ENCODE data around the gene TRIO.

TRIO gene

GRCh38 chr5:14242871-14243383 is 99.8 kb downstream of the TRIO start:
- H3K36me3 ChIP-seq (replicated peaks; ENCODE audit: insufficient read depth, low read length), result no peaks in the 10 kb centered on the region
- H2AFZ ChIP-seq (ENCODE audit: low read length), result no peak overlapping the region
- no peaks in the 10 kb centered on the region for H3K4me1 ChIP-seq (ENCODE audit: low read length)
- DNase-seq, result no peak
- no peaks in the 10 kb centered on the region for H3F3A ChIP-seq (ENCODE audit: insufficient read depth, low read length)
- H4K20me1 ChIP-seq (ENCODE audit: insufficient read depth, low read length), result no peaks in the 10 kb centered on the region; the same call in 1 of the 2 replicates
- H3K4me2 ChIP-seq (ENCODE audit: low read depth, low read length), result no peak overlapping the region
- H3K9ac ChIP-seq (ENCODE audit: low read length), result no peak overlapping the region
- TF ChIP-seq CTCF (IDR thresholded peaks at IDR 0.05; ENCODE audit: low read length), result no peak
- H3K27ac ChIP-seq (ENCODE audit: low read length), result no peak overlapping the region
- no peaks in the 10 kb centered on the region for H3K27me3 ChIP-seq (replicated peaks; ENCODE audit: insufficient read depth, low read length)
- no peak overlapping the region for H3K4me3 ChIP-seq (ENCODE audit: low read length)
- peaks cover 56% of the 10 kb centered on the region for H3K79me2 ChIP-seq (ENCODE audit: low read length)
- H3K9me2 ChIP-seq (replicated peaks; ENCODE audit: insufficient read depth, low read length), result no peaks in the 10 kb centered on the region
- no peaks in the 10 kb centered on the region for H3K9me3 ChIP-seq (replicated peaks; ENCODE audit: insufficient read depth, low read length)

DNA sequence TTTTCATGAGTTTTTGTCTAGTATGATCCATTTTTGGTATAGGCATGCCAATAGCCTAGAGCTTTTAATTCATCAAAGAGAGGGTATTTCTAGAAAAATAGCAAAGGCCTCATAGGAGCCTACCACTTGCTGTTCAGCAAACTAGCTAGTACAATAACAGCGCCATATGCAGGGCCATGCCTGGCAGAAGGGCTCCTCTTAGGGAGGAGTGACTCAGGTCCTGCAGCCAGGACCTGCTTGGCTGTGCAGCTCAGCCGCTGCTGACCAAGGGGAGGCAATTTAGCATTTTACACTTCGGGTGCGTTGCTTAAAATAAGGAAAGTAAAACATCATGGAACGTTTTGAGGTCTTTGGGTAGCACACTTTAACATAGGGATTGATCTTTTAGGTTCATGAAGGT is 100.6 kb downstream of the TRIO start:
- Histone ChIP-seq H3K9me3 (replicated peaks; ENCODE audit: insufficient read depth, low read length) (no peaks in the 10 kb centered on the region), H3K4me3 (ENCODE audit: low read length) (no peak overlapping the region), H3K4me2 (ENCODE audit: low read depth, low read length) (no peak overlapping the region), H3K4me1 (ENCODE audit: low read length) (no peaks in the 10 kb centered on the region), H3K36me3 (replicated peaks; ENCODE audit: insufficient read depth, low read length) (no peaks in the 10 kb centered on the region), H3K79me2 (ENCODE audit: low read length) (peaks cover 56% of the 10 kb centered on the region), H3K27ac (ENCODE audit: low read length) (no peak overlapping the region), H4K20me1 (ENCODE audit: insufficient read depth, low read length) (no peaks in the 10 kb centered on the region; the same call in 1 of the 2 replicates), H3K9me2 (replicated peaks; ENCODE audit: insufficient read depth, low read length) (no peaks in the 10 kb centered on the region), H3K9ac (ENCODE audit: low read length) (no peak overlapping the region), H2AFZ (ENCODE audit: low read length) (no peak overlapping the region), H3K27me3 (replicated peaks; ENCODE audit: insufficient read depth, low read length) (no peaks in the 10 kb centered on the region), H3F3A (ENCODE audit: insufficient read depth, low read length) (no peaks in the 10 kb centered on the region)
- no peak for DNase-seq
- TF ChIP-seq CTCF (IDR thresholded peaks at IDR 0.05; ENCODE audit: low read length) (no peak), EZH2phosphoT487 (IDR thresholded peaks at IDR 0.05; ENCODE audit: low read length) (no peak), EZH2 (optimal IDR thresholded peaks at IDR 0.05; ENCODE audit: low read depth, low read length) (no peak)

GRCh38 chr5:14244721-14245120 is 101.6 kb downstream of the TRIO start:
- H4K20me1 ChIP-seq (ENCODE audit: insufficient read depth, low read length), result no peaks in the 10 kb centered on the region; the same call in 1 of the 2 replicates
- no peaks in the 10 kb centered on the region for H3F3A ChIP-seq (ENCODE audit: insufficient read depth, low read length)
- H2AFZ ChIP-seq (ENCODE audit: low read length), result no peak overlapping the region
- H3K79me2 ChIP-seq (ENCODE audit: low read length), result peaks cover 57% of the 10 kb centered on the region
- no peak for DNase-seq
- no peak overlapping the region; the same call in 1 of the 2 replicates for H3K27ac ChIP-seq (ENCODE audit: low read length)
- no peak overlapping the region for H3K4me2 ChIP-seq (ENCODE audit: low read depth, low read length)
- no peaks in the 10 kb centered on the region for H3K4me1 ChIP-seq (ENCODE audit: low read length)
- H3K36me3 ChIP-seq (replicated peaks; ENCODE audit: insufficient read depth, low read length), result no peaks in the 10 kb centered on the region
- H3K27me3 ChIP-seq (replicated peaks; ENCODE audit: insufficient read depth, low read length), result no peaks in the 10 kb centered on the region
- H3K9me2 ChIP-seq (replicated peaks; ENCODE audit: insufficient read depth, low read length), result no peaks in the 10 kb centered on the region
- no peak overlapping the region for H3K9ac ChIP-seq (ENCODE audit: low read length)
- no peaks in the 10 kb centered on the region for H3K9me3 ChIP-seq (replicated peaks; ENCODE audit: insufficient read depth, low read length)
- H3K4me3 ChIP-seq (ENCODE audit: low read length), result no peak overlapping the region
- no peak for TF ChIP-seq EZH2phosphoT487 (IDR thresholded peaks at IDR 0.05; ENCODE audit: low read length)
- TF ChIP-seq EZH2 (optimal IDR thresholded peaks at IDR 0.05; ENCODE audit: low read depth, low read length), result no peak
- no peak for TF ChIP-seq CTCF (IDR thresholded peaks at IDR 0.05; ENCODE audit: low read length)
